Measurements from ENCODE around the gene POLR1A. TPM values are rescaled to one million over a fixed set of nuclear protein-coding genes. Genes with fewer than 3 reads are reported as not detected.

The POLR1A gene
- total RNA-seq, 1 donor, result 17.4 TPM

DNA sequence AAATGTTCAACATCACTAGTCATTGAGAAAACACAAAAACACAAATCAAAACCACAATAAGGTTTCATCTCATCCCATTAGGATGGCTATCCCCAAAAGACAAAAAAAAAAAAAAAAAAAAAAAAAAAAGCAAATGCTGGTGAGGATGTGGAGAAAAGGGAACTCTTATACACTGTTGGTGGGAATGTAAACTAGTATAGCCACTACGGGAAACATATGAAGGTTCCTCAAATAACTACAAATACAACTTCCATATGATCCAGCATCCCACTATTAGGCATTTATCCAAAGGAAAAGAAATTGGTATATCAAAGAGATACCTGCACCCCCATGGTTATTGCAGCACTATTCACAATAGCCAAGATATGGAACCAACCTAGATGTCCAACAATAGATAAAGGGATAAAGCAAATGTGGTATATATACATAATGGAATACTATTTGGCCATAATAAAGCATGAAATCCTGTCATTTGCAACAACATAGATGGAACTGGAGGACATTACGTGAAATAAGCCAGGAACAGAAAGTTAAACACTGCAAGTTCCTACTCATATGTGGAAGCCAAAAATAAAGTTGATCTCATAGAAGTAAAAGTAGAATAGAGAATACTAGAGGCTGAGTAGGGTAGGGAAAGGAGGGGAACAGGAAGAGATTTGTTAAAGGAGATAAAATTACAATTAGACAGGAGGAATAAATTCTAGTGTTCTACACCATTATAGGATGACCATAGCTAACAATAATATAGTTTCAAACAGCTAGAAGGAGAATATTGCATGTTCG, 8.4 kb downstream of the POLR1A start:
- H3K79me2 ChIP-seq (ENCODE audit: insufficient read depth, low read length), result peaks cover 57% of the 10 kb centered on the region
- H3K27ac ChIP-seq (ENCODE audit: low read depth, low read length), result no peak overlapping the region
- no peaks in the 10 kb centered on the region for H3K4me1 ChIP-seq (ENCODE audit: insufficient read depth, low read length)
- no peak overlapping the region for H2AFZ ChIP-seq (ENCODE audit: low read length)
- TF ChIP-seq, protein P1, sequence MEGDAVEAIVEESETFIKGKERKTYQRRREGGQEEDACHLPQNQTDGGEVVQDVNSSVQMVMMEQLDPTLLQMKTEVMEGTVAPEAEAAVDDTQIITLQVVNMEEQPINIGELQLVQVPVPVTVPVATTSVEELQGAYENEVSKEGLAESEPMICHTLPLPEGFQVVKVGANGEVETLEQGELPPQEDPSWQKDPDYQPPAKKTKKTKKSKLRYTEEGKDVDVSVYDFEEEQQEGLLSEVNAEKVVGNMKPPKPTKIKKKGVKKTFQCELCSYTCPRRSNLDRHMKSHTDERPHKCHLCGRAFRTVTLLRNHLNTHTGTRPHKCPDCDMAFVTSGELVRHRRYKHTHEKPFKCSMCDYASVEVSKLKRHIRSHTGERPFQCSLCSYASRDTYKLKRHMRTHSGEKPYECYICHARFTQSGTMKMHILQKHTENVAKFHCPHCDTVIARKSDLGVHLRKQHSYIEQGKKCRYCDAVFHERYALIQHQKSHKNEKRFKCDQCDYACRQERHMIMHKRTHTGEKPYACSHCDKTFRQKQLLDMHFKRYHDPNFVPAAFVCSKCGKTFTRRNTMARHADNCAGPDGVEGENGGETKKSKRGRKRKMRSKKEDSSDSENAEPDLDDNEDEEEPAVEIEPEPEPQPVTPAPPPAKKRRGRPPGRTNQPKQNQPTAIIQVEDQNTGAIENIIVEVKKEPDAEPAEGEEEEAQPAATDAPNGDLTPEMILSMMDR (IDR thresholded peaks at IDR 0.05; ENCODE audit: extremely low read depth, low read depth, low read length), result no peak
- H3K9me3 ChIP-seq (ENCODE audit: low read depth, low read length), result no peaks in the 10 kb centered on the region
- H3K4me3 ChIP-seq (ENCODE audit: insufficient read depth, low read length), result no peak overlapping the region
- no peak for DNase-seq (ENCODE audit: insufficient read length, low spot score, missing footprints)
- peaks cover 51% of the 10 kb centered on the region for H3K36me3 ChIP-seq (ENCODE audit: insufficient read depth, low read length)
- no peaks in the 10 kb centered on the region for H3K27me3 ChIP-seq (ENCODE audit: insufficient read depth, low read length)
- H4K20me1 ChIP-seq (ENCODE audit: insufficient read depth, low read length), result no peaks in the 10 kb centered on the region
- H3K4me2 ChIP-seq (ENCODE audit: insufficient read depth, low read length), result no peak overlapping the region

DNA sequence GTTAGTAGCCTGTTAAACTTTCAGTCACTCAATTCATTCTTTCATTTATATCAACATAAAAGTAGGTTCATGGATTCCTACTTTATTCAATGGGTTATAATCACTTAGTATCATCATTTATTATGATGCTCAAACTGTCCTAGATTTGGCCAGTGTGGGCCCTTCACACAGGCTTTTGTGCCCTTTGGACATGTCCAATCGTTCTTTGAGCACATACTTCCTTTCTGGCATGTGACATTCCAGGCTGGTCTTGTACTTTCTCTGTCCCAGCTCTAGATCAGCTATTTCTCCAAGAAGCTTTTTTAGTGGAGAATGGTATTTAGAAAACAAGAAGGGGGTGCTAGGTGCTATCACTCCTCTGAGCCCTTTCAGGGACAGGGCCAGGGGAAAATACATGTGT, 11.5 kb downstream of the POLR1A start:
- H3K27me3 ChIP-seq (ENCODE audit: insufficient read depth, low read length), result no peaks in the 10 kb centered on the region
- H3K4me3 ChIP-seq (ENCODE audit: insufficient read depth, low read length), result no peak overlapping the region
- no peak for DNase-seq (ENCODE audit: insufficient read length, low spot score, missing footprints)
- peaks cover 38% of the 10 kb centered on the region for H3K79me2 ChIP-seq (ENCODE audit: insufficient read depth, low read length)
- H4K20me1 ChIP-seq (ENCODE audit: insufficient read depth, low read length), result no peaks in the 10 kb centered on the region
- no peak overlapping the region for H3K27ac ChIP-seq (ENCODE audit: low read depth, low read length)
- TF ChIP-seq, protein P1 (IDR thresholded peaks at IDR 0.05; ENCODE audit: extremely low read depth, low read depth, low read length), result no peak
- H3K4me1 ChIP-seq (ENCODE audit: insufficient read depth, low read length), result no peaks in the 10 kb centered on the region
- peaks cover 64% of the 10 kb centered on the region for H3K36me3 ChIP-seq (ENCODE audit: insufficient read depth, low read length)
- H3K4me2 ChIP-seq (ENCODE audit: insufficient read depth, low read length), result no peak overlapping the region
- H2AFZ ChIP-seq (ENCODE audit: low read length), result no peak overlapping the region
- no peaks in the 10 kb centered on the region for H3K9me3 ChIP-seq (ENCODE audit: low read depth, low read length)

GRCh38 chr2:86087936-86088850, 17.5 kb downstream of the POLR1A start:
- H3K27me3 ChIP-seq (ENCODE audit: insufficient read depth, low read length), result no peaks in the 10 kb centered on the region
- no peaks in the 10 kb centered on the region for H3K9me3 ChIP-seq (ENCODE audit: low read depth, low read length)
- H3K4me3 ChIP-seq (ENCODE audit: insufficient read depth, low read length), result no peak overlapping the region
- H3K36me3 ChIP-seq (ENCODE audit: insufficient read depth, low read length), result peaks cover 63% of the 10 kb centered on the region
- H3K4me2 ChIP-seq (ENCODE audit: insufficient read depth, low read length), result no peak overlapping the region
- TF ChIP-seq, protein P1 (IDR thresholded peaks at IDR 0.05; ENCODE audit: extremely low read depth, low read depth, low read length), result peak; percentile 40
- no peaks in the 10 kb centered on the region for H3K4me1 ChIP-seq (ENCODE audit: insufficient read depth, low read length)
- H4K20me1 ChIP-seq (ENCODE audit: insufficient read depth, low read length), result no peaks in the 10 kb centered on the region
- DNase-seq (ENCODE audit: insufficient read length, low spot score, missing footprints), result no peak
- H3K79me2 ChIP-seq (ENCODE audit: insufficient read depth, low read length), result peaks cover 4% of the 10 kb centered on the region
- no peak overlapping the region for H2AFZ ChIP-seq (ENCODE audit: low read length)
- H3K27ac ChIP-seq (ENCODE audit: low read depth, low read length), result no peak overlapping the region

DNA sequence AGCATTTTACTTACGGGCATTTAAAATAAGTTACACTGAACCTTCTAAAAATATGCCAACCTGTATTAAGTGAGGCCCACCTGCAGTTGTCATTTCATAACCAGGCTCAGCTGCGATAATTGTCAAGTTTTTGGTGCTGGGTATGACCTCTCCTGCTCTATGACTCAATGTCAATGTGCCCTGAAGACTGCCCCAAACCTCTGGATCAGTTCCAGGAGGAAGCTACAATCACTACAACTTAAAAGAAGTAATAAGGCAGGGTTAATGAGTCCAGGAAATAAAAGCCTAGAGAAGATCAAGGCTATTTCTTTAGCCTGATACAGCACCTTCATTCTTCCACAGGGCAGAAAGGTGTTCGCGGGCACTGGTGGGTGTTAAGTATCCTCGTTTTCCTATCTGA, 22.9 kb downstream of the POLR1A start:
- Histone ChIP-seq H3K4me2 (ENCODE audit: insufficient read depth, low read length) (no peak overlapping the region), H4K20me1 (ENCODE audit: insufficient read depth, low read length) (peaks cover 8% of the 10 kb centered on the region), H3K27ac (ENCODE audit: low read depth, low read length) (no peak overlapping the region), H3K4me3 (ENCODE audit: insufficient read depth, low read length) (no peak overlapping the region), H3K9me3 (ENCODE audit: low read depth, low read length) (no peaks in the 10 kb centered on the region), H2AFZ (ENCODE audit: low read length) (no peak overlapping the region), H3K27me3 (ENCODE audit: insufficient read depth, low read length) (no peaks in the 10 kb centered on the region), H3K4me1 (ENCODE audit: insufficient read depth, low read length) (no peaks in the 10 kb centered on the region), H3K36me3 (ENCODE audit: insufficient read depth, low read length) (peaks cover 58% of the 10 kb centered on the region), H3K79me2 (ENCODE audit: insufficient read depth, low read length) (no peaks in the 10 kb centered on the region)
- no peak for DNase-seq (ENCODE audit: insufficient read length, low spot score, missing footprints)
- TF ChIP-seq, protein P1 (IDR thresholded peaks at IDR 0.05; ENCODE audit: extremely low read depth, low read depth, low read length), result no peak
